Frontal cortex (tissue), 4 donors: Measurements from ENCODE around the gene TRERF1. TPM values are rescaled to one million over a fixed set of nuclear protein-coding genes. Genes with fewer than 3 reads are reported as not detected.

Experiments used
- DNase-seq, 2 donors: peaks; one replicate each; pipeline ENCODE4 v3.0.0; 2012; ENCODE audit warnings: low spot score in 2 of 2
- FAIRE-seq: peaks from 2 replicates; lab custom pipeline; 2012; peaks lifted over from hg19 to GRCh38; lab: Jason Lieb, UNC
- total RNA-seq: library from RNA; depleted of rRNA; stranded (reverse); fragments of >200 nt; gene quantifications from one replicate; pipeline ENCODE4 v1.2.3, GENCODE V29; 2014
- donor health status: control.
- donor health status: control.
- donor health status: control.

The TRERF1 gene
- total RNA-seq, 1 donor from 2014 or later: 2.9 TPM

DNA sequence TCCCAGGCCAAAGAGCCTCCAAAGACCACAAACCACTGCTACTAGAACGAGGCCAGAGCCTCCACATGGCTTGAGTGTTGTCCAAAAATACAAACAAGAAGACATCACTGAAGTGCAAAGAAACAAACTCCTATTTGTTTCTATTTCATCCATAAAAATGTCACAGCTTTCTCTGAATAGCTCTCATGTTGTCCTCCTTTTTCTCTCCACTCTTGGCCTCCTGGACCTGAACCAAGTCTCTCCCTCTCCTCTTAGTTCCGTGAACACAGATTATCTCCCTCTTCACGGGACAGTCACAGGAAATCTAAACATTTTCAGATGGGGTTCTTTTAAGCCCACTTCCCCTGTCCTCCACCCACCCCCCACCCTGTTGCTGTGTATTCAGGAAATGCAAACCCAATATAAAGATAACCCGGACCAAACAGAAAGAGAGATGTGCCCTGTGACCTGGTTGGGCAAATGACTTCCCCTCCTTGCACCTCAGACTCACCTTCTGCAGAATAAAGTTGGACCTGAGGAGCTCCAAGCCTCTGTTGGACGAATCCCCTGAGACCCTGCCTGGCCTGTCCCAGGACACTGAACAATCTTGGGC, 158.2 kb downstream of the TRERF1 start:
- FAIRE-seq (no peak), DNase-seq (no peak)

DNA sequence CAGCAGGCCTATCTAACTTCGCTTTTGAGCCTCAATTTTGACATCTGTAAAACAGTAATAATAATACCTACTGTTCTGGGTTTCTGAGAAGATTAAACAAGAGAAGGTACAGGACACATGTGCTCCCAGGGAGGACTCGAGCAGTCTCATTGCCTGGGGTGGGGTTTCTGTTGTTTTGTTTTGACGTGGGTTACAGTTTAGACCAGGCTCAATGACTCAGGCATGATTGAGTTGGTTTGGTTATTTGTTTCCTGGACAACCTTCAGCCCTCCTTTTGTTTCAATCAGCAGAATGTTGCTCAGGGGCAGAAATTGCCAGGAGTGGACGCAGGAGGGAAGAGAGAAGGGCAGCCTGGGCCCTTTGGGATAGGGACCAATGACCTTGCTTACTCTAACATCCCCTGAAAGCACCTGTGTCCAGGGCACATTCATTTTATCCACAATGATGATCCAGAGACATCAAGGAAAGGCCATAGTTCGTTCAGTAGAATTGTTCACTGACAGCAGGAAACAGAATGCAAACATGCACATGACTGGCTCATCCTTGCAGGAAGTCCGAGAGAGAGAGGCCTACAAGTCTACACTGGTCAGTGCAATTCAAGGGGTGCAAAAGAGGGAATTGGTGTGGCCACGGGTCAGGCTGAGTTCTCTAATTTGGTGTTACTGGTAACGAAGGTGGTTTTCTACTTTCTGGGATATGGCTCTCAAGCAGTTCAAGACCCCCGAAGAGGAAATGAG, 159.6 kb downstream of the TRERF1 start:
- no peak for DNase-seq
- no peak for FAIRE-seq

- FAIRE-seq (no peak), DNase-seq (no peak)
These were observed 164.0 kb downstream of the TRERF1 start for GRCh38 chr6:42287756-42288155.

GRCh38 chr6:42281570-42281969, 170.2 kb downstream of the TRERF1 start:
- FAIRE-seq: no peak
- no peak for DNase-seq

DNA sequence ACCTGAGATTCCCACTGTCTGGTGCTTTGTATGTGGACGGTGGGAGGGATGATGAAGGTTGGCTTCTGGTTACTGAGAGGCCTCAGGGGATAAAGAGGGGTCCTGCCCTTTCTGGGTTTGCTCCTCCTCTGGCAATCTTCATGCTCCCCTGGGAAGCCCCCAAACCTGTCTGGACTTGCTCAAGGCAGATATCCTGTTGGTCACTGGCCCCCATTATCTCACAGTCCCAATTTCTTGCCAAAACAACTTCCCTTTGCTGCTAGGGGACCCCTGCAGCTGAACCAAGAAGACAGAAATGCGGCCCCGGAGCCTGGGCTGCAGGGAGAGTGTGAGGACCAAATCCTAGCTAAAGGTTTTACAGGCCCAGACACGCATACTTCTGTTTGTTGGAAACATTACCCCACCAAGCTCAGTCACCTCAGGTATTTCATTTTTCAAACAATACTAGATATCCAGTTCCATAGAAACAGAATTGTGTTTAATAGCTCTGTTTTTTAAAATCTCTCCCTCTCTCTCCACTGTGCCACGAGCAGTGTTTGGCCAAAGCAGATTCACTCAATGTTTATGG, 170.7 kb downstream of the TRERF1 start:
- FAIRE-seq: no peak
- no peak for DNase-seq

DNA sequence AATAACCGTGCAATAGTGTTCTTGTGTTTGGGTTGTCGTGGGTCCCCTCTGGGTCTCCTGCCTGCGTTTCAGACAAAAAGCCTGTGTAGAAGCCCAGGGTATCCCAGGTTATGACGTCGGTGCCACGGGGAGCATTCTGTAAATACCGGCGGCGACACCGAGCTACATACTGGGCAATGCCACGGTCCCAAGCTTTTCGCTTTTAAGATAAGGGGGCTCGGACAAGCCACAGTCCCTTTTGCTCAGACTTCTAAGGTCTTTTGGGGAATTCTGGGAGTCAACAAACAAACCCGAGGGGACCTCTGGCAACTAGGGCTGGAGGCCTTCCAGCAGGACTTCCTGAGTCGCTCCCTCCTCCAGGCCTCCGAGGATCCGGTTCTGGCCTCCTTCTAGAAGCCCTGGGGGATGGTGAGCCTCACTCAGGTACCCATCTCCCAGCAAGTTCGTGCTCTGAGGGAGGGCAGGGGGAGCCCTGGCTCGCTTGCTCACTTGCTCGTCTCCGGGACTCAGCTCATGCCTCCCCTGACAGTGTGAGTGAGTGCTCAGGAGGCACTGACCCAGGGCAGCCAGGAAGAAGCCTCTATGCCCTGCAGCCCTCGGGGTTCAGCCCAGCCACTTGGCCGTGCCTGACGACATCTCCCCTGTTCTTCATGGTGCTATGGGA, 171.6 kb downstream of the TRERF1 start:
- no peak for DNase-seq
- no peak for FAIRE-seq

DNA sequence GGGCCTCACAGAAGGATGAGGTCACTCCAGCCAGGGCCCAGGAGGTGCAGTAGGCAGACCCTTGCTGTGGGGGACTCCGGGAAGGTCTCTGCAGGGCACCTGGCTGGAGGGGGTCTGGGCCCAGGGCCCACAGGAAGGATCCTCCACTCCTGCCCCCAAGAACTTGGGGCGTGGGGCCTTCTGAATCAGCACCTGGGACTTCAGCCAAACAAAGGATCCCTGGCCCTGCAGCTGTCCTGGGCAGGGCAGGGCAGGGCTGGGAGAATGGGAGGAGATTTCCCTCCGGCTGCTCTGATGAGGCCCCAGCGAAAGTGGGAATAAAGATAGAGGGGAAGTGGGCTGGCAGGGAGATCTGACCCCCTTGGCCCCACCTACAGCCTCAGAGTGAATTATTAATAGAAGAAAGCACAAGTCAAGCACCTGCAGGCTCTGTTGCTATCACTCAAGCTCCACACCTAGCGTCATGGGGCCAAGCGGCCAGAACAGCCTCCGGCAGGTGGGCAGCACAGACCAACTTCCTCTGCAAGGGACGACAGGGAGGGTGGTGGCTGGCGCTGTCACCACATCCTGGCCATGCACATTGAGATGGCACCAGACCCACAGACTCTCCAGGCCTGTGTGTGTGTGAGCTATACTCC, 172.5 kb downstream of the TRERF1 start:
- FAIRE-seq (no peak), DNase-seq (no peak)

DNA sequence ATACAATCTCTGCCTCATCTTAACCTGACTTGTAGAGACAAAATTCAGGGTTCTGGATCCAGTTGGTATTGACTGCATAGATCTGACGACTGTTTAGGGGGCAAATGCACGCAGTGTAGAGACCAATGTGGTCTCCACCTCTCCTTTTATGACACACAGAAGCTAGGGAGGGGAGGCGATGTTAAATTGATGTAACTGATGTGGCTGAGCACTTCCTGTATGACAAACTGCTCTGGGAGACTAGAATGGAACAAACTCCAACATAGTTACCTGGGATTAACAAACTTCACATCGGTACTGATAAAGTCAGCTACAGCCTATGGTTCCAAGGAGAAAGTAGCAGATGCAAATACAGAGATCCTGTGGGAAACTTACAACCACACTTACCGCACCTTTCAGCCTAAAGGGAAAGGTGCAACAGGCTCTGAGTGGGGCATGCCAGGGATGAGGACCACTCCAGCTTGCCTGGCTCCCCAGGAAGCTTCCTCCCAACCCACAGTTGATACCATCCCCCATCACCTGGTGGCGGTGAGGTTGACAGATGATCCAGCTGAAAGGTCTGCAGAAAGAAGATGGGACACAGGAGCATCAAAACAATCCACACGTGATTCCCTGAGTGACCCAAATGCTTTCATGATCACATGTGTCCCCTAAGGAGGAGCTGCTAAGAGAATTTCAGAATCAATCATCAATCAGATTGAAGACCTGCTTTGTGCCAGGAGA, 173.4 kb downstream of the TRERF1 start:
- DNase-seq (no peak), FAIRE-seq (no peak)

DNA sequence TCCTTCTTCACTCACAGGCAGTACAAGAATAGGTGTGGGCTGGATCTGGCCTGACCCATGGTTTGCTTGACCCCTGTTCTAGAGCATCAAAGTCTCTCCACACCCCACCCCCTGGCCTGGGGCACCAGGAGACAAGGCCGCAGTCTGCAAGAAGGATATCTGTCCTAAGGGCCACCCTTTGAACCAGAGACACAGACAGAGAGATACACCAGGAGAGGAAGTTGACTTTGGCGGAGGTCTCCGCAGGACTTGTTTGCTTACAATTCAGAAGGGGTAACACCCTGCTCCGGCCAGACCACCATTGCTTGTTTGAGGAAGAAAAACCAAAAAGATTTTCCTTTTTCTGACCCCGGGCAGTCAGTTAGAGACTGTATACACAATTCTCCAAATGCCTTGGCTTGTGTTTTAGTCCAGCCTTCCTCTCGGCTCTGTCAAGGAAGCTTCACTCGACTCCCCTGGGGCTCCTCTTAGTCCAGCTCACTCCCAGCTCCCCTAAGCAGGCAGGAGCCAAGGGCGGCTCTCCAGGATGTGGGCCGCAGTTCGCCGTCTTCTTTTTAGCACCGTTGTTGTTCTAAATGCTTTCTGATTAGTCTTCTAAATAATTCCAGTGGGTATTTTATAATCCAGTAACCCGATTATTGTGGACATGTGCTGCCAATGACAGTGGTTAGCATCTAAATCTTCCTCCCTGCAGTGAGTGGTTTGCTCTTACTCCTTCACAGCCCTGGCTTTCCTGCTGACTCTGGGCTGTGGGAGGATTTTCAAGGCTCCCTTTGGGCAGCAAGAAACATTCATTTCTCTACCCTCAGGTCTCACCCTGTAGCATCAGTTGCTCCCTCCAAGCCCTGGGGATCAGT, 175.5 kb downstream of the TRERF1 start:
- FAIRE-seq: no peak

DNA sequence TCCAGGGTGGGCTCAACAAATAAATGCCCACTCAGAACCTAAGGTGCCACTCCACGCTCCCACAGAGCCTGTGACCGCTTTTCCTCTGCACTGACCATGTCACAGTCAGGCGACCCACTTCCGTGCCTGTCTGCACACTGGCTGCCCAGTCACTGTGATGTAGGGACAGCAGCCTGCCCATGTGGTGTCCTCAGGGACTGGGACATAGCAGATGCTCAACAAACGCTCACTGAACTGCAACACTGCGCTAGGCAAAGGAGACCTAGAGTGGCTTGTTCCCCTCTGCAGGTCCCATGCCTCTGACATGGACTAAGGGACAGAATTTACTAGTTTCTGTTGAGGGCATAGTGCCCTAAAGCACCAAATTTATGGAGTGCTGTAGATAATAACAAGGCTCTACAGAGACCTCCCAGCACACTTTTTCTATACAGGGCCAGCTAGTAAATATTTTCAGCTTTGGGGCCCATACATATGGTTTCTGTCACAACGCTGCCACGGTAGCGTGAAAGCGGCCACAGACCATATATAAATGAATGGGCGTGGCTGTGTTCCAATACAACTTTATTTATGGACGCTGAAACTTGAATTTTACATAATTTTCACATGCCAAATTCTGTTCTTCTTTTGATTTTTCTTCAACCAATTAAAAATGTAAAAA, 176.2 kb downstream of the TRERF1 start:
- DNase-seq (no peak), FAIRE-seq (no peak)

More for the DNA sequence above, 175.5 kb downstream of the TRERF1 start:
- no peak for DNase-seq

DNA sequence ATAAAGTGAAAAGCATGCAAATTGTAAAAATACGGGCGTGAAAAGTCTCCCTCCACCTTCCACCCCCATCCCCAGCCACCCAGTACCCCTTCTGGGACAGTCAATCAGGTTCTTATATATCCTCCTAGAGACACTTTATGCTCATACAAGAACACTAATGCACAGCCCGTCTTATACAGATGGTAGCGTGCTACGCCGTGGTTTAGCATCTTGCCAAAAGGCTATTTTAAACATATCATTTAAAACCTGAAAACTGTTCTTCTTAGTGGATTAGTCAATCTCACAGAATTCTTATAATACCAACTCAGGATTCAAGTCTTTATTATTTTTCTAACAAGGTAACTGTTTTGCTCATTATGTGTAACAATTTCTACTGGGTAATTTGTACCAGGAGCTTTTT, 176.8 kb downstream of the TRERF1 start:
- DNase-seq: no peak

GRCh38 chr6:42271834-42272805, 179.6 kb downstream of the TRERF1 start:
- no peak for DNase-seq
- no peak for FAIRE-seq

More for the DNA sequence above, 176.8 kb downstream of the TRERF1 start:
- no peak for FAIRE-seq

DNA sequence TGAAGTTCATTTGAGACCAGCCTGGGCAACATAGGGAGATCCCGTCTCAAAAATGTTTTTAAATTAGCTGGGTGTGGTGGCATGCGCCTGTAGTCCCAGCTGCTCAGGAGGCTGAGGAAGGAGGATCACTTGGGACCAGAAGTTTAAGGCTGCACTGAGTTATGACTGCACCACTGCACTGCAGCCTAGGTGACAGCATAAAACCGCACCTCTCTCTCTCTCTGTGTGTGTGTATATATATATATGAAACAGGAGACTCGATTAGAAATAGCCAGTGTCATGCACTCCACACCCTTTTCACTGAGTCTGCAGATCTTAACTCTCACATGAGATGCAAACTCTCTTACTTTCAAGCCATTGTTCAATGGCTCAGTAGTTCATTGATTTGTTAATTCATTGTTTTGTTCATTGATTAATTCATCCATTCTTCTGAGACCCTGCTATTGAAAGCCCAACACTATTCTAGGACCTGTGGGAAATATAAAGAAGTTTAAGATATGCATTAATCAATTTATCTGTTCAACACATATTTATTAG, 181.7 kb downstream of the TRERF1 start:
- FAIRE-seq (no peak), DNase-seq (no peak)

DNA sequence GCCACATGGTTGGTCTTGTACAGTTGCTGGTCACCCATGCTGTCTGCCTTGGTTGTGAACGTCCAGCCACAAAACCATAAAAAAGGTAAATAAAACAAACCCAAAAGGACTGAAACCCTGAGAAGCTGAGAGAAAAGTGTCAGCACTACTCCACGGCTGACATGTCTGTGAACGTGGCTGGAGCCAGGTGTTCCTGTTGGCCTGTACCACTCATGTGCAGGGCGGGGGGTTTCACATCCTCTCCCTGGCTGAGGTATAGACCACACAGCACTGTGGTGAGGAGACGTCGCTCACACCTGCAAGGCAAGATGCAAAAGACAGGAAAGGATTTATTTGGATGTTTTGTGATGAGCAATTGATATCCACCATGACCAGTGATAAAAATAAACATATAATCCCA, 182.2 kb downstream of the TRERF1 start:
- FAIRE-seq (no peak), DNase-seq (no peak)

GRCh38 chr6:42268835-42269204, 182.9 kb downstream of the TRERF1 start:
- FAIRE-seq (no peak), DNase-seq (no peak)

DNA sequence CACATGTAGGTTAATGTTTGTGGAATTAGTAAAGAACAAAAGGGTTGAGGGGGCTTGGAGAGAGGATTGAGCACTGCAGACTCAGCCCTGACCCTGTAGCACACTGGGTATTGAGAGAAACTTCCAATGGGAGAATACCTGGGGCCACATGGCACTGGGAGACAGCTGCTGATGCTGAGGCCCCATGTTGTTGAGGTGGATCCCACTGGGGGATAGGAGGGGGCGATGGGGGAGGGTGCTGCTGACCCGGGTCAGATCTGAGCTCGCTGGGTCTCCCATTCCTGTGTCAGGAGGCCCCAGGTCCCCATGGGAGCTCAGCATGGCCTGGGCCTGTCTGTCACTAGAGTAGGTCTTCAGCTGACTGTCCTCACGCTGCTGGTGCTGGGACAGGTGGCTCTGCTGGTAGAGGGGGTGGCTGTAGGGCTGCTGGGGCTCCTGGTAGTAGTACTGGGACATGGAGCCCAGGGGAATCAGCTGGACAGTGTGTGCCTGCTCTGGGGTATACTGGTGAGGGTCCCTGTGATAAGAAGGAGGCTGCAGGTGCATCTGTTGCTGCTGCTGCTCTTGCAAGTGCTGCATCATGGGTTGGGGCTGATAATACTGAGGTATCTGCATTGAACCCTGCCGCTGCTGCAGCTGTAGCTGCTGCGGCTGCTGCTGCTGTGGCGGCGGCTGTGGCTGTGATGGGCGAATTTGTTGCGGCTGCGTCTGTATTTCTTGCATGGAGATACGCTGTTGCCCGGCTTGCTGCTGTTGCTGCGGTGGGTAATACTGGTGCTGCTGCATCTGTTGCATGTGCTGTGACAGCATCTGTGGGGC, 183.5 kb downstream of the TRERF1 start:
- FAIRE-seq: no peak
- DNase-seq: no peak
